HG03460 (cell line): Measurements from ENCODE around the gene AOC2.
A peak's percentile ranks its signal among the peaks of the same experiment; 100 is the strongest.

Source experiments
- ATAC-seq: cut with Tn5 transposase; IDR thresholded peaks from one replicate; pipeline ENCODE4 v1.9.1; 2021; ENCODE audit not compliant: unreplicated experiment

Gene AOC2

GRCh38 chr17:42844271-42844670 lies at the start of gene AOC2:
Gene AOC2 (plus strand): TSS chr17:42844580. CDS start chr17:42844627, 47 bp downstream.
- ATAC-seq, result no peak

- ATAC-seq, result no peak
Observed at GRCh38 chr17:42795061-42795460, 49.3 kb upstream of the AOC2 start.

- no peak for ATAC-seq
Observed at GRCh38 chr17:42795465-42795864, 48.9 kb upstream of the AOC2 start.

GRCh38 chr17:42796066-42796758 lies 48.2 kb upstream of the AOC2 start:
- no peak for ATAC-seq

GRCh38 chr17:42797067-42798007 lies 47.0 kb upstream of the AOC2 start:
- ATAC-seq, result no peak

- no peak for ATAC-seq
Observed at GRCh38 chr17:42798011-42798382, 46.4 kb upstream of the AOC2 start.

GRCh38 chr17:42798383-42799380 lies 45.7 kb upstream of the AOC2 start, which contains the start of the genes CNTD1 and COA3:
Gene CNTD1 (plus strand): TSS chr17:42798861. CDS start chr17:42799068, 207 bp downstream.
Gene COA3 (minus strand): TSS chr17:42798704. CDS start chr17:42798681, 23 bp downstream.
- peak; percentile 79 for ATAC-seq

GRCh38 chr17:42803074-42803883 lies 41.1 kb upstream of the AOC2 start:
- no peak for ATAC-seq

GRCh38 chr17:42804918-42805367 lies 39.4 kb upstream of the AOC2 start:
- ATAC-seq, result no peak

- ATAC-seq, result no peak
Observed at GRCh38 chr17:42806249-42806648, 38.1 kb upstream of the AOC2 start.

GRCh38 chr17:42809250-42809649 lies 35.1 kb upstream of the AOC2 start:
- ATAC-seq, result no peak

- no peak for ATAC-seq
Observed at GRCh38 chr17:42814633-42815399, 29.6 kb upstream of the AOC2 start.

GRCh38 chr17:42817866-42818265 lies 26.5 kb upstream of the AOC2 start:
- no peak for ATAC-seq

GRCh38 chr17:42818379-42818778 lies 26.0 kb upstream of the AOC2 start:
- ATAC-seq, result no peak

- no peak for ATAC-seq
Observed at GRCh38 chr17:42819939-42820535, 24.3 kb upstream of the AOC2 start.

- no peak for ATAC-seq
Observed at GRCh38 chr17:42821176-42821575, 23.2 kb upstream of the AOC2 start.

- no peak for ATAC-seq
Observed at GRCh38 chr17:42827472-42827871, 16.9 kb upstream of the AOC2 start.

GRCh38 chr17:42830971-42831370 lies 13.4 kb upstream of the AOC2 start:
- no peak for ATAC-seq
